GM19193 (cell line): Measurements from ENCODE around the gene ADIPOR1.

ENCODE experiments used
- POLR2A ChIP-seq: IDR thresholded peaks from 4 replicates; pipeline ENCODE4 v1.6.1; 2011; ENCODE audit not compliant: insufficient read depth, insufficient read length; ENCODE audit errors: extremely low read depth

ADIPOR1 gene

DNA sequence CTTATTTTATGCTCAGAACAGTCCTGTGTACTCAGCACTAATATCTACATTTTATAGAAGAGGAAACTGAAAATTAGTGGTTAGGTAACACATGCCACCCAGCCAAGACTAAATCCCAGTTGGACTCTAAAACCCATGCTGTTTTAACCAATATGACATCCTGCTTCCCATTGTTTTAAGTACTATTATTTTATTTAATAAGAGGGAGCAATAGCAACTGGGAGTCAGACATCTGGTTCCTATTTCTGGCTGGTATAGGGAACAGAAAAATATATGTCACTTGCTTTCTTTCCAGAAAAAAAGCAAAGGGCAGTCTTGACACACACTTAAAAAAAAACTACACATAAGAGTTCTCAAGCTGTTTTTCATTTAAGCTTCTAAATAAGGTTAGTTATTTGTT, 43.0 kb downstream of the ADIPOR1 start:
- no peak for TF ChIP-seq POLR2A

DNA sequence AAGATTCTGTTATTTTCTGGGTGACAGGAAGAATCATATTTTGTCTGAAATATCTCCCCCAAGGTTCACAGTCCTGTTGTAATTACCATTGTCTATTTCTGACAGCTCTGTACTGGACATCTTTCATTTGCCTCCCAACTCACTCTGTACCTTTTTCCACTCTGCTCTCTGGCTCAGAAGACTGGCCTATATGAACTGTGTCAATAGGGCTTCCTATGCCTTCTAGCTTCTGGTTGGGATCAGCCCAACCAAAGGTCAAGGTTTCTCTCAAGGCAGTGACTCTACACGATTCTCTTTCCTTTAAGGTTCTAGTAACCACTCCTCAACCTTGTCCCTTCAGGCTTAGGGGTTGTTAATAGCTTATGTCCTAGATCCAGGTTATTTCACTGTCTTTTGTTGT, 48.6 kb downstream of the ADIPOR1 start:
- TF ChIP-seq POLR2A = no peak

DNA sequence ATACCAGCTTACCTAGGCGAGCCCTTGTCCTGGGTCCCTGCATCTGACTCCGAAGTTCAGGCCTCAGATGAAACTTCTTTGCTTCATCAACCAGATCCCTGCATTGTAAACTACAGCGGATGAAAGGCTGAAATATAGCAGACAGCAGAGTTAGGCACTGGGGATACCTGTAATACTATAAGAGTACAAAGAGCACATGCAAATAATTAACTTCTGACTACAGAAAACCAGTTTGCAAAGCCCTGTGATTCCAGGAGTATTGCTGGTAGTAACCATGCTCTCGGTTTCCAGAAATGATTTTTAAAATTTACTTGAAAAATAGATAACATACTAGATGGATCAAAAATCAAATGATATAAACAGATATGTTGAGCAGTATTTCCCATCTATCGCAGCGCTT, 49.1 kb downstream of the ADIPOR1 start:
- no peak for TF ChIP-seq POLR2A

DNA sequence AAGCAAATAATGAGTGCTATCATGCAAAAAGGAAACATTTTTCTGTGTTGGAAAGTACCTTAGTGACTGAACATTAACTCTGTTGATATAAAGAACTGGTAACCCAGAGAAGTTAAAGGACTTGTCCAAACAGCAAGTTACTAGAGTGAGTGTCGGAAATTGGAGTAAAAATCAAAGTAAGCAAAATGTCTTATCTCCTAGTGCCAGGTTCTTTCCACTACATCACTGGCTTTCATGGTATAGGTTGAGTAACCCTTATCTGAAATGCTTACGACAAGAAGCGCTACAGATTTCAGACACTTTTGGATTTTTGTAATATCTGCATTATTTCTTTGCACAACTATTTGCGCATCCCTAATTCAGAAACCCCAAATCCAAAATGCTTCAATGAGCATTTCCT, 52.8 kb downstream of the ADIPOR1 start:
- TF ChIP-seq POLR2A = no peak

DNA sequence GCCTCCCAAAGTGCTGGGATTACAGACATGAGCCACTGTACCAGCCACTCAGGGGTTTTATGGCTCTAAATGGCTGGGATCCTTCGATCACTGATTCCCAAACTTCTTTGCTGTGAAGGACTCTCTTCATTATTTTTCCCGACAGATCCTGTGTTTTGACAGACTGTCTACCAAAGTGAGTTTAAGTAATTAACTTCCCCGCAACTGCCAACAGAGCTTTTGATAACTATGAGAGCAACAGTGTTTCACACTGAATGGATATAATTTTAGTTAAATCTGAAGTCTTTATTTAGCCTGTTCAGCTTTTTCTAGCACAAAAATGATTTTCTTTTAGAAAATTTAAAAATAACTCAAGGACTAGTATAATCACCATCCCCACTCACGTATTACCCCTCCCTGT, 56.6 kb downstream of the ADIPOR1 start:
- no peak for TF ChIP-seq POLR2A

DNA sequence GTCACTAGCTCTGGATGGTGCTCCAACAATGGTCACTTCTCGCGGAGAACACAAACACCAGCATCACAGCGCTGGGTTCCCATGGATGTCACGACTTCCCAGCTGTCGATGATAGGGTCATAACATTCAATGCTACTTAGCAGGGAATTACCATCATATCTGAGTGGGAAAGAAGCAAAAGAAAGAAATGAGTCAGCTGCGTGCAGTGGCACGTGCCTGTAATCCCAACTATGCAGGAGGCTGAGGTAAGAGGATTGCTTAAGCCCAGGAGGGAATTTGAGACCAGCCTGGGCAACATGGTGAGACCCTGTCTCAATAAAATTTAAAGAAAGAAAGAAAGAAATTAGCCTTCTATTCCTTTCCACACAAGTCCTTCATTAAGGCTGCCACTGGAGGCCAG, 65.6 kb downstream of the ADIPOR1 start:
- no peak for TF ChIP-seq POLR2A
